Activated naive CD8-positive, alpha-beta T cell treated with anti-CD3 and anti-CD28 coated beads, Interleukin-2, amount 50 U/mL, for 24 hours (primary cell): Measurements from ENCODE around the gene FKBP15.
"Not testable (repeated sequence)": the region's sequence is repeated elsewhere in the genome, so short reads cannot be mapped to it uniquely, and the experiment has no call there.

ENCODE experiments used
- ATAC-seq: fragments of 150-1000 bp; cut with Tn5 transposase; one replicate; pipeline ENCODE4 v1.10.0; 2021
- DNase-seq: peaks from one replicate; pipeline ENCODE4 v3.0.0; 2021
- H3K27ac Mint-ChIP-seq: one replicate; pipeline ENCODE4 v1.8.0; 2021; ENCODE audit warnings: mild to moderate bottlenecking, mixed read lengths
- H3K27me3 Mint-ChIP-seq: one replicate; pipeline ENCODE4 v1.8.0; 2021; ENCODE audit warnings: mixed read lengths
- H3K36me3 Mint-ChIP-seq: one replicate; pipeline ENCODE4 v1.8.0; 2021; ENCODE audit warnings: low read depth, mixed read lengths
- H3K4me1 Mint-ChIP-seq: one replicate; pipeline ENCODE4 v1.8.0; 2021; ENCODE audit warnings: mixed read lengths
- H3K4me3 Mint-ChIP-seq: one replicate; pipeline ENCODE4 v1.8.0; 2021; ENCODE audit warnings: mild to moderate bottlenecking, moderate library complexity, mixed read lengths
- H3K9me3 Mint-ChIP-seq: one replicate; pipeline ENCODE4 v1.8.0; 2021; ENCODE audit warnings: mixed read lengths

Gene FKBP15, protein sequence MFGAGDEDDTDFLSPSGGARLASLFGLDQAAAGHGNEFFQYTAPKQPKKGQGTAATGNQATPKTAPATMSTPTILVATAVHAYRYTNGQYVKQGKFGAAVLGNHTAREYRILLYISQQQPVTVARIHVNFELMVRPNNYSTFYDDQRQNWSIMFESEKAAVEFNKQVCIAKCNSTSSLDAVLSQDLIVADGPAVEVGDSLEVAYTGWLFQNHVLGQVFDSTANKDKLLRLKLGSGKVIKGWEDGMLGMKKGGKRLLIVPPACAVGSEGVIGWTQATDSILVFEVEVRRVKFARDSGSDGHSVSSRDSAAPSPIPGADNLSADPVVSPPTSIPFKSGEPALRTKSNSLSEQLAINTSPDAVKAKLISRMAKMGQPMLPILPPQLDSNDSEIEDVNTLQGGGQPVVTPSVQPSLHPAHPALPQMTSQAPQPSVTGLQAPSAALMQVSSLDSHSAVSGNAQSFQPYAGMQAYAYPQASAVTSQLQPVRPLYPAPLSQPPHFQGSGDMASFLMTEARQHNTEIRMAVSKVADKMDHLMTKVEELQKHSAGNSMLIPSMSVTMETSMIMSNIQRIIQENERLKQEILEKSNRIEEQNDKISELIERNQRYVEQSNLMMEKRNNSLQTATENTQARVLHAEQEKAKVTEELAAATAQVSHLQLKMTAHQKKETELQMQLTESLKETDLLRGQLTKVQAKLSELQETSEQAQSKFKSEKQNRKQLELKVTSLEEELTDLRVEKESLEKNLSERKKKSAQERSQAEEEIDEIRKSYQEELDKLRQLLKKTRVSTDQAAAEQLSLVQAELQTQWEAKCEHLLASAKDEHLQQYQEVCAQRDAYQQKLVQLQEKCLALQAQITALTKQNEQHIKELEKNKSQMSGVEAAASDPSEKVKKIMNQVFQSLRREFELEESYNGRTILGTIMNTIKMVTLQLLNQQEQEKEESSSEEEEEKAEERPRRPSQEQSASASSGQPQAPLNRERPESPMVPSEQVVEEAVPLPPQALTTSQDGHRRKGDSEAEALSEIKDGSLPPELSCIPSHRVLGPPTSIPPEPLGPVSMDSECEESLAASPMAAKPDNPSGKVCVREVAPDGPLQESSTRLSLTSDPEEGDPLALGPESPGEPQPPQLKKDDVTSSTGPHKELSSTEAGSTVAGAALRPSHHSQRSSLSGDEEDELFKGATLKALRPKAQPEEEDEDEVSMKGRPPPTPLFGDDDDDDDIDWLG

DNA sequence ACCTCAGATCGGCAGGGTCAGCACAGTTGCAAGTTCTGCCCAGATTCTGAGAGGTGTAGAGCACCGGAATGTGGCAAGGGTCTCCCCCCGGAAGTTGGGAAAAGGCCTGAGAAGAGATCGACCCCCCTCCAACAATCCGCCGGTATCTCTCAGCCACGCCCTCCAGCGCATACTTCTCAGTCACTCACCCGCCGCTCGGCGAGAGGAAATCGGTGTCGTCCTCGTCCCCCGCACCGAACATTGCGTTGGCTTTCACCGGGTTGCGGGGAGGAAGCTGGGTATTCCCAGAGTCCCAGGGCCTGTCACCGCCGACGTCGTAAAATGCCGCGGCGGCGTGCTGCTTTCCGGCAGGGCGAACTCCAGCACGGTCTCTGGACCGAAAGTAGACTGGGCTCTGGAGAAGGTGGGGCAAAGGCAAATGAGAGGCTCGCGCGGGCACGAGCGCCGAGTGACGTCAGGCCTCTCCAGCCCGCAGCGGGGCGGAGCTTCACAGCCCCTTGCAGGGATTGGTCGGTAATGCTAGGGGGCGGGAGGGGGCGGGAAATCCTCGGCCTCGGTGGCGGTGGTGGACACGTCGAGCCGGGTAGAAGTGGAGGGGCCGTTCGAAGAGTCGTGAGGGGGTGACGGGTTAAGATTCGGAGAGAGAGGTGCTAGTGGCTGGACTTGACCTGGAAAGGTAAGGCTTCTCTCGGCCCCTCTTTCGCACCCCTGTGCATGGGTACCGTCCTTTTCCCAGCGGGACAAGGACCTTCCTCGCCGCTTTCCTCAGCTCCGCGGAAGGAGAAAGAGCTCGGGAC lies at the start of gene FKBP15, which contains the start of gene SLC31A1:
FKBP15 (minus strand) TSS at position 275 of the 797 bp plus-strand sequence; CDS start at position 241, 34 bp downstream.
SLC31A1 (plus strand) TSS at position 542 of the 797 bp plus-strand sequence. CDS start 34,605 bp downstream, outside the sequence.
- H3K36me3 Mint-ChIP-seq, result peaks cover 16% of the 10 kb centered on the region
- peak within 1 kb of the TSS; percentile 92 for H3K4me3 Mint-ChIP-seq
- peak within 1 kb of the TSS; percentile 92 for H3K27ac Mint-ChIP-seq
- DNase-seq, result peak; percentile 97
- H3K9me3 Mint-ChIP-seq, result no peaks in the 10 kb centered on the region
- H3K4me1 Mint-ChIP-seq, result peaks cover 47% of the 10 kb centered on the region
- H3K27me3 Mint-ChIP-seq, result no peaks in the 10 kb centered on the region
- peak; percentile 91 for ATAC-seq

DNA sequence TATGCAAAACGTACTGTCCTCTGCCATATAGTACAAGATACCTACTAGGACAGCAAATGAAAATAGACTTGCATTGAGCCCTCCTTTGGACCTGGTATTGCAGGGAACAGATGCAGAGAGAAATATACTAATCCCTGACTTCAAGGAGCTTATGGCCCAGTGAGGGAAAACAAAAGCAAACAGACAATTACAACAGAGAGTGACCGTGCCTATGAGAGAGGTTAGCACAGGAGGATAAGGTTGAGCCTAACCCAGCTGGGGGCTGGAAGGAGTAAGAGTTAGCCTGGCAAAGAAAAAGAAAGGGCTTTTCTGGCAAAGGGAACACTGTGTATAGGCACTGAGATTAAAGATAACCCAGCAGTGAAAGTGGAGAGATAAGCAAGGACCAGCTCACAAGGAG lies 48.8 kb upstream of the FKBP15 start:
- Mint-ChIP-seq H3K4me1 (peaks cover 11% of the 10 kb centered on the region), H3K27me3 (no peaks in the 10 kb centered on the region), H3K9me3 (no peaks in the 10 kb centered on the region), H3K27ac (no peak overlapping the region), H3K36me3 (peaks cover 20% of the 10 kb centered on the region), H3K4me3 (no peak overlapping the region)
- ATAC-seq, result no peak
- no peak for DNase-seq

DNA sequence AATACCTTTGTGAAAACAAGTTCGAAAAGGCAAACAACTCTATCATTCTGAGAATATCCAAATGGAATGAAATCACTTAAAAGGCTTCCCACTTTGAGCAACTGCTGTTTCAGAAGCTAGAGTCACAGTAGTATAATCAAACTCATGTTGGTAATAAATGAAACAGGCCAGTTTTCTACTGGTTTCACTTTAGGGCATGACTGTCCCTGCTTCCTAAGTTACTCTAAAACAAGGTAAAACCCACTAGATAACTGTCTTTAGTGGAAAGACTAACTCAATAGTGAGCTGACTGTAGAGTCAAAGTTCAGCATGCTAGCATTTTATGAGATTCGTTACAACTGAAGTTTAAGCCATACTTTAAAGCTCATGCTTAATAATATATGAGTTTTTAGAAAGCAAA lies 48.3 kb upstream of the FKBP15 start:
- Mint-ChIP-seq H3K36me3 (peaks cover 22% of the 10 kb centered on the region), H3K27me3 (no peaks in the 10 kb centered on the region), H3K4me1 (peaks cover 11% of the 10 kb centered on the region), H3K27ac (no peak overlapping the region), H3K9me3 (no peaks in the 10 kb centered on the region), H3K4me3 (no peak overlapping the region)
- DNase-seq (no peak), ATAC-seq (peak; percentile 63)

DNA sequence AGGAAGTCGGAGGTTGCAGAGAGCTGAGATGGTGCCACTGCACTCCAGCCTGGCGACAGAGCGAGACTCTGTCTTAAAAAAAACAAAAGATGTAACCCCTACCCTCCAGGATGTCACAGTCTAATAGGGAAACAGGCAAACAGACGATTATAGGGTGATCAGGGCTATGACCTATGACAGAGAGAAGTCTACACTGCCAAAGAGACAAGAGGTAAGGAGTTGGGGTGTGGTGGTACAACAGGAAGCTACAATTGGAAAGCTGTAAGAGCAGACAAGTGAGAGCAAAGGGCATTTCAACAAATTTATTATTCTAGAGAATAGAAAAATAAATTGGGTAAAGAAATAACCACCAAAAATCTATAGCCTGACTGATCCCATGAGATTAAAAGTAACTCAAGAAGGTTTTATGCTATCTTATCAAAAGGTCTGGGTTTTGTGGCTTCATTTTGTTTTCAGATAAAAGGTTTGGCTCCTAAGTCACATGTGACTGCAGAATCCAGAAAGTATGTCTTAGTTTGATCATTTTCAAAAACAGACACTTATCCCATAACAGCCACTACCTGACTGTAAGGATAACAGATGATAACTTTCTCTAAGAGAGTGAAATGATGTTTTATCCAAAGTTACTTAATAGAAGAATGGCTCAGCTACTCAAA lies 47.0 kb upstream of the FKBP15 start:
- Mint-ChIP-seq H3K36me3 (peaks cover 22% of the 10 kb centered on the region), H3K9me3 (no peaks in the 10 kb centered on the region), H3K27ac (peak overlapping the region; percentile 61), H3K4me3 (no peak overlapping the region), H3K4me1 (peaks cover 5% of the 10 kb centered on the region), H3K27me3 (no peaks in the 10 kb centered on the region)
- ATAC-seq, result no peak
- no peak for DNase-seq

DNA sequence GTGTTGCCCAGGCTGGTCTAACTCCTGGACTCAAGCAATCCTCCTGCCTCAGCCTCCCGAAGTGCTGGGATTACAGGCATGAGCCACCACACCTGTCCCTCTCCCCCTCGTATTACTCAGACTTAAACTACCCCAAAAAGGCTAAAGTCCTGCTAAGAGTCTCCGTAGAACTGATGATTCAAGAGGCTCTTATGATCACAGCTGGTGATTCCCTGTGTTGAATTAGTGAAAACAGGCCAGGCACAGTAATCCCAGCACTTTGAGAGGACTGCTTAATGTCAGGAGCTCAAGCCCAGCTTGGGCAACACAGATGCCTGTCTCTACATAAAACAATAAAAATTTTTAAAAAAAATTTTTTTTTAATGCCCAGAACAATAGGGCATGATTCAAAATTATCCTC lies 45.1 kb upstream of the FKBP15 start:
- Mint-ChIP-seq H3K4me1 (peaks cover 5% of the 10 kb centered on the region), H3K27ac (no peak overlapping the region), H3K9me3 (no peaks in the 10 kb centered on the region), H3K36me3 (peaks cover 15% of the 10 kb centered on the region), H3K4me3 (no peak overlapping the region), H3K27me3 (no peaks in the 10 kb centered on the region)
- DNase-seq (no peak), ATAC-seq (no peak)

DNA sequence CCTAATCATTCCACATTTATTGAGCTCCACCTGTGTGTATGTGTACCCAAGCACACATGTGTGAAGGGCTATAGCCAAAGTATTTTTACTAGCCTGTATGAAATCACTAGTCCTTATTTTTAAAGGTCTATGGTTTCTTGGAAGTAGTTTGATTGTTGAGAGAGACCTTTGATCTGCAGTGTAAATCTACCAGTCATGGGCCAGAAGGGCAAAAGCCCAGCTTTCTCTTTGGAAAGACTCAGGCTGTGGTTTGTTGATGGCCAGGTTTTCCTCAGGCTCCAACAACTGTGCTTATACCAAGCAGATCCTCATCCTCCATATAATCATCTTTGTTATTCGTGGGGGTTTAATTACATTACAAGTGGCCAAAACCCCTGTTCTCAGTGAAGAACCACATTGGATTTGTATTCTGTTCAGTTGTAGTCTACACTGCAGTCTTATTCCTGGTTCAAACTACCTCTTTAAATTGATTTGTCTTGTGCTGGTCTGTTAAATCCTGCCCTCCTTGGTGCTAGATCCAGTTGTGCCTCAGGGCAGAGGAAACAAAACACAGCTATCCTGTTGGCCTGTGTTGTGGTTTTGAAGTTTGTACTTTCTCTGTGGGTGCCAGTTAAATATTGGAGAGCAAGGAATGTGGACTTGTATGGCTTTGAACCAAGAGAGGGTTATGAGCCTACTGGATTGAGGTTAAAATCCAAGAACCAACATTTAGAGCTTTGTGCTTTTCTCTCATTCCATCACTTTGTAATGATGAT lies 41.0 kb upstream of the FKBP15 start:
- Mint-ChIP-seq H3K27ac (no peak overlapping the region), H3K4me3 (no peak overlapping the region), H3K27me3 (no peaks in the 10 kb centered on the region), H3K9me3 (no peaks in the 10 kb centered on the region), H3K4me1 (no peaks in the 10 kb centered on the region), H3K36me3 (peaks cover 22% of the 10 kb centered on the region)
- DNase-seq (no peak), ATAC-seq (no peak)

DNA sequence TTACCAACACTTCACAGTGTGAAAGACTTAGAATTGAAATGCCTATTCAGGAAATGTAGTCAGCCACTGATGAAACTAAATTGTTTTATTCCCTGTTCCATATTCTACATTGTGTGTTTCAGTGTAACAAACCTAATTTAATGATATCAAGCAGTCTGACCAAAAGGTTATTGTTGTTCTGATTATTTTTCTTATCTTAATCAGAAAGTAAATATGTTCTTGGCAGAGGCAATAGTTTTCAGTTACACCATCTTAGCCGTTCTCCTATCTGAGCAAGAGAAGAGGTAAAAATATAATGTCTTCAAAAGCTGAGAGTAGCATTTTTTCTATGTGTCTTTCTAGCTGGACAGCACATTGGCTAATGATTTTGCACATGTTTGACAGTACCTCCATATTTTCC lies 37.2 kb upstream of the FKBP15 start:
- no peak overlapping the region for H3K27ac Mint-ChIP-seq
- no peaks in the 10 kb centered on the region for H3K9me3 Mint-ChIP-seq
- H3K4me3 Mint-ChIP-seq, result no peak overlapping the region
- DNase-seq, result no peak
- no peaks in the 10 kb centered on the region for H3K27me3 Mint-ChIP-seq
- peaks cover 20% of the 10 kb centered on the region for H3K36me3 Mint-ChIP-seq
- no peaks in the 10 kb centered on the region for H3K4me1 Mint-ChIP-seq
- no peak for ATAC-seq

DNA sequence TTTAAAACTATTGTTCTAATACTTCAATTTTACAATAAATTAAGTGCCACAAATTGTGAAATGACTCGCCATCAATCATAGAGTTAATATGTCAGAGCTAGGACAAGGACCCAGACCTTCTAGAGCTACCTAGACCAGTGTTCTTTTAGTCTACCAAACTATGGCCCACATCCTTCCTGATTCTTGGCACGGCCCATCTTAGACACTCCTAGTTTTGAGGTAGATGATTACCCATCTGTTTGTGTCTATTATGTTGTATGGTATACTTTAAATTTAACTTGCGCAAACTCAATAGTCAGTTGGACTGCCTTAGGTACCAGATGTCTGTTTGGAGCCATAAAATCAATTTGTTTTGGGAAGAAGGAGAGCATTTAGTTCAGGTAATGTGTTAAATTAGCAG lies 36.8 kb upstream of the FKBP15 start:
- no peak overlapping the region for H3K27ac Mint-ChIP-seq
- no peak for DNase-seq
- H3K4me3 Mint-ChIP-seq, result no peak overlapping the region

DNA sequence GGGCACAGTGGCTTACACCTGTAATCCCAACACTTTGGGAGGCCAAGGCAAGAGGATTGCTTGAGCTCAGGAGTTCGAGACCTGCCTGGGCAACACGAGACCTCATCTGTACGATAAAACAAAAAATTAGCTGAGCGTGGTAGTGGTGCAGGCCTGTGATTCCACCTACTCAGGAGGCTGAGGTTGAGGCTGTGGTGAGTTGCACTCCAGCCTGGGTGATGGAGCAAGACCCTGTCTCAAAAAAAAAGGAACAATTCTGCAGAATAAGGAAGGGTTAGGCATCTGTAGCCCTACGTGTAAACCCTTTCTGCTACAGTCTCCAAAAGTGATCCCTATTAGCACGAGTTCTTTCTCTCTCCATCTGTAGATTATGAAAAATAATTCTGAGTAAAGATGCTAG lies 34.4 kb upstream of the FKBP15 start:
- H3K4me3 Mint-ChIP-seq, result no peak overlapping the region
- ATAC-seq, result no peak
- DNase-seq, result no peak
- H3K36me3 Mint-ChIP-seq, result peaks cover 21% of the 10 kb centered on the region
- H3K9me3 Mint-ChIP-seq, result peaks cover 2% of the 10 kb centered on the region
- H3K27ac Mint-ChIP-seq, result no peak overlapping the region
- no peaks in the 10 kb centered on the region for H3K27me3 Mint-ChIP-seq
- H3K4me1 Mint-ChIP-seq, result no peaks in the 10 kb centered on the region

More for the DNA sequence above, 36.8 kb upstream of the FKBP15 start:
- H3K4me1 Mint-ChIP-seq, result no peaks in the 10 kb centered on the region
- H3K9me3 Mint-ChIP-seq, result no peaks in the 10 kb centered on the region
- H3K36me3 Mint-ChIP-seq, result peaks cover 21% of the 10 kb centered on the region
- no peak for ATAC-seq
- no peaks in the 10 kb centered on the region for H3K27me3 Mint-ChIP-seq

DNA sequence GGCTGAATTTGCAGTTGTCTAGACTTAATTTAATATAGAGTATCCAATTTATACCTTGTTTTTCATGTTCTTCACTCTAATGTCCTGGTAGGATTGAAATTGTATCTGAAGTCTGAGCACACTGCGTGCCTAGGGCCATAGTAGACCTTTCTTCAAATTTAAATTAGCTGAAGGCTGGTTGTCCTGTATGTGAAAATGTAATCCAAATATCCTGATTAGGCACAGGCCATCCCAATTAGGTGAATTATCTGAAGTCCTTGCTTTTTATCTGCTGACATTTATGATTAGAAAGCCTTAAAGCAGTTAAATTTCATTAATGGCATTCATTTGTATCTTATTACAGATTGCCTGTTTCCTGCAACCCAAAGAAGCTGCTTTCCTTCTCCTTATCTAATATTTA lies 33.9 kb upstream of the FKBP15 start:
- H3K36me3 Mint-ChIP-seq, result peaks cover 16% of the 10 kb centered on the region
- ATAC-seq (no peak), DNase-seq (no peak)
- no peak overlapping the region for H3K4me3 Mint-ChIP-seq
- no peak overlapping the region for H3K27ac Mint-ChIP-seq
- H3K27me3 Mint-ChIP-seq, result no peaks in the 10 kb centered on the region
- H3K9me3 Mint-ChIP-seq, result peaks cover 2% of the 10 kb centered on the region
- no peaks in the 10 kb centered on the region for H3K4me1 Mint-ChIP-seq

DNA sequence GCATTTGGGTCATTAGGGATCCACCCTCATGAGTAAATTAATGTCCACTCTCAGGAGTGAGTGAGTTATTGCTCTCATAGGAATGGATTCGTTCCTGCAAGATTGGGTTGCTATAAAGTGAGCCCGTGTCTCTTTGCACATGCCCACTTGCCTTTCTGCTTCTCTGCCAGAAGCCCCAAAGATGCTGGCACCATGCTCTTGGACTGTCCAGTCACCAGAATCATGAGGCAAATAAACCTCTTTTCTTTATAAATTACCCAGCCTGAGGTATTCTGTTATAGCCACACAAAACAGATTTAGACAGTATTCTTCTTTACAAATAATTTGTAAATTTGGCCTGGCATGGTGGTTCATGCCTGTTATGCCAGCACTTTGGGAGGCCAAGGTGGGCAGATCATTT lies 29.7 kb upstream of the FKBP15 start:
- DNase-seq, result no peak
- Mint-ChIP-seq H3K27ac (no peak overlapping the region), H3K27me3 (no peaks in the 10 kb centered on the region), H3K36me3 (peaks cover 4% of the 10 kb centered on the region), H3K9me3 (peaks cover 2% of the 10 kb centered on the region), H3K4me3 (no peak overlapping the region), H3K4me1 (no peaks in the 10 kb centered on the region)
- no peak for ATAC-seq

DNA sequence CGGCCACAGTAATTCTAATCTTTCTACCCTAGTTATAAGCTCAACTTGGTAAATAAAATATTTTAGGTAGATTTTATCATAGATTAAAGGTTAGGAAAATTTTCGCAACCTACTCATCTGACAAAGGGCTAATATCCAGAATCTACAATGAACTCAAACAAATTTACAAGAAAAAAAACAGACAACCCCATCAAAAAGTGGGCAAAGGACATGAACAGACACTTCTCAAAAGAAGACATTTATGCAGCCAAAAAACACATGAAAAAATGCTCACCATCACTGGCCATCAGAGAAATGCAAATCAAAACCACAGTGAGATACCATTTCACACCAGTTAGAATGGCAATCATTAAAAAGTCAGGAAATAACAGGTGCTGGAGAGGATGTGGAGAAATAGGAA lies 28.6 kb upstream of the FKBP15 start:
- not testable (repeated sequence) for H3K27ac Mint-ChIP-seq, H3K4me1 Mint-ChIP-seq, H3K4me3 Mint-ChIP-seq, ATAC-seq, DNase-seq, H3K27me3 Mint-ChIP-seq, H3K36me3 Mint-ChIP-seq, H3K9me3 Mint-ChIP-seq

DNA sequence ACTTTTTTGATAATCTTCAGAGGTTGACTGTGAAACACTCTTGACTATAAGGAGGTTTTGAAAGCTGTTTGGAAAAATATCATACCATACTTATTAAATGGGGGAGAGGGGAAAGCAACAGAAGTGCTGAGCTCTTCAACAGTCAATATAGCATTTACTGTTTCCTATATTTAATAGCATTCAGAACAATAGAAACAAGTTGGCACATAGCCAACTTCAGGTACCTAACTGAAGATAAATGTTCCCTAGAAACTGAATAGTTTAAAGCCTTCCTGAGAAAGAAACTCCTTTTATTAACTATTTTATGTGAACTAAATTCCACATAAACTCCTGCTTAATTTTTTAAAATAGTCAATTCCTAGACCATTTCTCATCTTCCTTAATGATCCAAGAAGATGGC lies 26.6 kb upstream of the FKBP15 start:
- Mint-ChIP-seq H3K4me1 (peaks cover 2% of the 10 kb centered on the region), H3K36me3 (peaks cover 3% of the 10 kb centered on the region), H3K4me3 (no peak overlapping the region), H3K27me3 (no peaks in the 10 kb centered on the region), H3K27ac (no peak overlapping the region), H3K9me3 (peaks cover 2% of the 10 kb centered on the region)
- ATAC-seq (no peak), DNase-seq (no peak)
